Fibroblast of gingiva (primary cell): ENCODE measurements around the gene TIGD1.
"Not testable (repeated sequence)": the region's sequence is repeated elsewhere in the genome, so short reads cannot be mapped to it uniquely, and the experiment has no call there.

Experiments used
- DNase-seq: peaks from one replicate; pipeline ENCODE4 v3.0.0-alpha.2; 2011; ENCODE audit warnings: low read depth

The TIGD1 gene

DNA sequence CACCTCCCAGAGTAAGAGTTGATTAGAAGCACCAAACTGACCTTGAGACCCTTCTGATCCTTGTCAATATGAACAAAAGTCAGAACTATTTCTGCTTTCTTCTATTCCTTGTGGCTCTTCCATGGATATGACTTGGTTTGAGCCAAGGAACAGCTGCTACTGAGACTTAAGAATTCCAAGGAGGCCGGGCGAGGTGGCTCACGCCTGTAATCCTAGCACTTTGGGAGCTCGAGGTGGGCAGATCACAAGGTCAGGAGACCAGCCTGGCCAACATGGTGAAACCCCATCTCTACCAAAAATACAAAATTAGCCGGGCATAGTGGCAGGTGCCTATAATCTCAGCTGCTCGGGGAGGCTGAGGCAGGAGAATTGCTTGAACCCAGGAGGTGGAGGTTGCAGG lies 20.1 kb upstream of the TIGD1 start:
- not testable (repeated sequence) for DNase-seq

- DNase-seq: no peak
Observed at GRCh38 chr2:232569541-232569940, 19.2 kb upstream of the TIGD1 start.

DNA sequence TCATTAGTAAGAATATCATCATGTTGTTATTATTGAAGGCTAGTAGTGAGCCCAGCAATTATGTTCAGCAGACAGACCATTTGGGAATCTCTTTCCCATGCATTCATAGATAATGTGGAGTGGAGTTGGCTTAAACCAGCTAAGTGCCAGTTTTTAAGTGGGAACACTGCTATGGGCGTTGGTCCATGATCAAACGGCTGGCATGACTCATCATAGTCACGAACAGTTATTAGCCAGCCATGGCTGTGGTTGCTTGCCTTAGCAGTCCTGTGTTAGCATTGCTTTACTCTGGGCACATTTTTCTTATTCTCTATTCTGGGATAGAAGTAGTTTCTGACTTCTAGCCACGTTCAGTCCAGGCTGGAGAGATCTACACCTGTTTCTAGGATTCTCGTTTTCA lies 17.8 kb upstream of the TIGD1 start:
- DNase-seq: peak; percentile 88

DNA sequence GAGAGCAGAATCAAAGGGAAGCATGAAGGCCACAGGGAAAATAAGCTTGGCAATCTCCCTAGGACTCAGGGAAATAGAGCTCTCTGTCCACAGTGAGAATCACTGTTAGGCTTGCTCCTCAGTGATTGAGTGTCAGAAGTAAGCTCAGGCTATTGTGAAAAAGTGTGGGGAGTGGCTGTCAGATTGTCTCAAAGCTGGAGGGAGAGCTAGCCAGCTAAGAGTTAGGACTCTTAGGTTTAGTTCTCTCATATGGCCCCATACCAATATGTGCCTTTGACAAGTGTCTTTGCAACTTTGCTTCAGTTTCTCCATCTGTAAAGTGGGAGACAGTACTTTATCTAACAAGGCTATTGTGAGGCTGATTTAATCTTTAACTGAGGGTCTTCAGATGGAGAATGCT lies 17.4 kb upstream of the TIGD1 start:
- no peak for DNase-seq

DNA sequence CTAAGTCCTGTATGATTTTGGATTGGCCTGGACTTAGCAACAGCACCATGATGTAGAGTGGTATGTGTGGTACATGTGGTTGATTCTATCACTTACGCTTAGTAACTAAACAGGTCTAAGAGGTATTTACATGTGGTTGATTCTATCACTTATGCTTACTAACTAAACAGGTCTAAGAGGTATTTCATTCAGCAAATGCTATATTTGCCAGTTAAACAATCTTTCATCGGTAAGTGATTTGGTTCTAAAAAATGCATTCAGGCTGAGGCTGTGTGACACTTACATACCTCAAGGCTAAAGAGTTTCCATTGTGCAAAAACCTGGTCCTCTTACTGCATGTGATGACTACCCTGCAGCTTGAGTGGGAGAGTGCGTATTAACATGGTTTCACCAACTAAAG lies 13.2 kb upstream of the TIGD1 start:
- DNase-seq: peak; percentile 18

GRCh38 chr2:232562515-232563151 lies 12.3 kb upstream of the TIGD1 start:
- no peak for DNase-seq

DNA sequence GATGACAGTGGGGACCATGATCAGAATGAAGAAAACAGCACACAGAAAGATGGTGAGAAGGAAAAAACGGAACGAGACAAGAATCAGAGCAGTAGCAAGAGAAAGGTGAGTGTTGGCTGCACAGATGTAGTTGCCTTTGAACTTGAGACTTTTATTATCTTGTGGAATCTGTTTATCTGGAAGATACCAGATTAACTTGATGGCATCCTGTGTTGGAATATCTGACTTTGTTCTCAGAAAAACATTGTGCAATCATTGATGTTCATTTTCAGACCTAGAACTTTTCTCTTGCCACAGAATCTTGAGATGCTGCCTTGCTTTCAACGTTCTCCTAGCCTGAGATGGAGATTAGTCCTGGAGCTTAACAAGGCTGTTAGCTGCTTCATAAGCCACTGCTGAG lies 6.1 kb upstream of the TIGD1 start:
- no peak for DNase-seq

DNA sequence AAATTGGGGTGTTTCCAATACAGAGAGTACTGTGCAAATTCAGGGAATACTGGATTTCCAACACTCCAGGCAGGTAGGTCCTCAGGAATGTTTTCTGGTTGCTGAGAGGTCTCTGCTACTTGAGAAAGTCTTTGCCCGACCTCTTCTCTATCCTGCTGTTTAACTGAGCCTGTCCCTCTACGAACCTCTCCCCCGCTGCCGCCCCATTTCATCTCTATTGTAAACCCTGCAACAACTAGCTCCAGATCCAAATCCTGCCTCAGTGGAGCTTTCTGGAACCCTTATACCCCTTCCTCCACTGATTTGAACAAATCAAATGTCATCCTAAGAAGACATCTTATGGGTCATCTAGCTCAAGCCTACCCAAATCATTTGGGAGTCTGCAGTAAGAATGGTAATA lies 1.4 kb upstream of the TIGD1 start:
- no peak for DNase-seq

DNA sequence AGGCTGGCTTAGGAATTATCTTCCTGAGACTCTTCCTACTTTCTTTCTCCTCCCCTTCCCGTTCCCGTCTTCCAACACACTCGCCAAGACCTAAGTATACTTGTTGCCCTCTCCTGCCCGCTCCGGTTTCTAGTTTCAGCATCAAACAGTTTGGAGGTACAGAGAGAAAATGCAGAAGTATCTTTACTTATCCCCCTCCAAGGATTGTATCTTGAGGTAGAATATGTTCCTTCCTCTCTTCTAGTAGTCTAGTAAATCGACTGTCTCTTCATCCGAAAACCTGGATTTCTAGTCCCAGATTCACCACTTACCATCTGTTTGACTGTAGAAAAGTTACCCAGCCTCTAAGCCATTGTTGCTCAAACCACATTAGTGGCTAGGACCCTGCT lies 887 bp upstream of the TIGD1 start:
- DNase-seq: no peak

GRCh38 chr2:232549655-232550353 lies 553 bp downstream of the TIGD1 start:
- DNase-seq: no peak

GRCh38 chr2:232547991-232548390 lies 2.4 kb downstream of the TIGD1 start:
- DNase-seq: no peak

GRCh38 chr2:232545511-232546375 lies 4.6 kb downstream of the TIGD1 start:
- no peak for DNase-seq

- no peak for DNase-seq
Observed at GRCh38 chr2:232544674-232545073, 5.7 kb downstream of the TIGD1 start.

GRCh38 chr2:232543928-232544631 lies 6.3 kb downstream of the TIGD1 start:
- DNase-seq: no peak

- no peak for DNase-seq
Observed at GRCh38 chr2:232543491-232543890, 6.9 kb downstream of the TIGD1 start.

DNA sequence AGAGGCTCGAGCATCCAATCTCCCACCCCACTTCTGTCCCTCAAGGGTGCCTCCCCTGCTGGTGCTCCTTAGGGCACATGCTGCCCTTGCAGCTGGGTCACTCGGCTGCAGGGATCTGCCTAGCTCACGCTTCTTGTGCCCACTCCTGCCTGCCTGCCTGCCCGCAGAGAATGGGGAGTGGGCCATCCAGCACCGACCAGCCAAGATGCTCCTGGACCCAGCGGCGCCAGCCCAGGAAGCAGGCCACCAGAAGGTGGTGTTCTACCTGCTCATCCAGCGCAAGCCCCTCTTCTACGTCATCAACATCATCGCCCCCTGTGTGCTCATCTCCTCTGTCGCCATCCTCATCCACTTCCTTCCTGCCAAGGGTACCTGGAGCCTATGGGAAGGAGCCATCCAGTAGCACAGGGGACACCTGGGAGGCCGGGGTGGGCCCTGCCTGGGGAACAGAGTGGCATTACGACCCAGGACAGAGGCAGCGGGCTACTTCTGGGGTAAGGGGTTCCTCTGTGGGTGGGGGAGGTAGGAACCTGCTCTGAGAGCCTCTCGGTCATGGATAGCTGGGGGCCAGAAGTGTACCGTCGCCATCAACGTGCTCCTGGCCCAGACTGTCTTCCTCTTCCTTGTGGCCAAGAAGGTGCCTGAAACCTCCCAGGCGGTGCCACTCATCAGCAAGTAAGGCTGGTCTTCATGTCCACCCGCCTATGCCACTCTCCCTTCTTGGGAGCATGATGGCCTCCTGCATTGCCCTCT lies 7.5 kb downstream of the TIGD1 start:
- no peak for DNase-seq

DNA sequence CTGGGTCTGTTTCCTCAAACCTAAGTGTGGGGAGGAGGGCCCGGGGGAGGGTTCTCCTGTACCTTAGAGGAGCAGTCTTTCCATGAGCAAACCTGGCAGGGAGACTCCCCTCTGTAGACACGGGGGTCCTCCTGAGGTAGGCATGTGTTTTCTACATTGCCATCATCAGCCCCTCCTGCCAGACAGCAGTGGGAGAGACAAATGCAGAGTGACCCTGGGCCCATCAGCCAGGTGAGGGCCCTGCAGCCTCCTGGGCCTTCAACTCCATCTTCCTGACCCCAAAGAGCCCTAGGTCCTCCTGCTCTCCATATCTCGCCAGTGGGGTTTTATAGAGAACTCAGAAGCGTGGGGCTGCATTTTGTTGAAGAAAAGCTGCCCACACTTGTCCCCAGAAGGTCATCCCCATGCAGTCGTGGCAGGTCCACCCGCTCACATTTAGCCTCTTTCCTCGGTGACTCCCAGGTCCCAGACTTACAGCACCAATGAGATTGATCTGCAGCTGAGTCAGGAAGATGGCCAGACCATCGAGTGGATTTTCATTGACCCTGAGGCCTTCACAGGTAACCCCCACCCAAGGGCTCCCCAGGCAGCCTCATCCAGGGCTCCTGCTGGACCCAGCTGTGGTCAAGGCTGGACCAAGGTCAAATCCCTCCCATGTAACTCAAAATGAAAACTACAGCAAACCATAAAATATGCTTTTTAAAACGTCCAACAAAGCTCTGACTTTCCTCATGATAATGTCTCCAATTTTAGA lies 8.2 kb downstream of the TIGD1 start:
- DNase-seq: no peak

GRCh38 chr2:232541195-232541960 lies 9.0 kb downstream of the TIGD1 start:
- DNase-seq: no peak

DNA sequence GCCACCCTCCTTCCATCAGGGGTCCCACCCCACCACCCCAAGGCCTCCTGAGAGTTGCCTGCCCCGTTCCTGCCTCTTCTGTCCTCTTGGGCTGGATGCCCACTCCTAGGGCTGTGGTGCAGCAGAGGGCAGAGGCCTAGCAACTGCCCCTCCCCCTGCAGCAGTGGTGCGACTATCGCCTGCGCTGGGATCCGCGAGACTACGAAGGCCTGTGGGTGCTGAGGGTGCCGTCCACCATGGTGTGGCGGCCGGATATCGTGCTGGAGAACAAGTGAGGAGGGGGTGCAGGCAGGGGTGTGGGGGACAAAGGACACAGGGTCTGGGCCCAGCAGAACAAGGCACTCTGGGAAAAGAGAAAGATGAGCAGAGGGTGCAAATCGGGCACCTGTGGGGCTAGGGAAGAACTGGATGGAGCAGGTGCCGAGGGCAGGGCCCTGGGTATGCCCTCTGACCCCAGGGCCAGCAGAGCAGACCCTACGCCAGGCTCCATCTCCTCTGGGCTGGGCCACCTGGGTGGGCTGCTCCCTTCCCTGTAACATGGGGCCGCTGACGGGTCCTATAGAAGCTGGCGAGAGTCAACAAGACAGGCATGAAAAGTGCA lies 9.8 kb downstream of the TIGD1 start:
- DNase-seq: no peak
